Measurements from ENCODE around the gene IL3RA.
"Not testable (repeated sequence)": the region's sequence is repeated elsewhere in the genome, so short reads cannot be mapped to it uniquely, and the experiment has no call there.

Gene IL3RA

GRCh38 chrX:1332433-1332832, 4.2 kb upstream of the IL3RA start:
- DNase-seq = not testable (repeated sequence)

GRCh38 chrX:1334854-1335253, 1.7 kb upstream of the IL3RA start:
- DNase-seq = no peak

- DNase-seq = no peak
Measured at GRCh38 chrX:1336948-1337779, 579 bp downstream of the IL3RA start.

- DNase-seq = no peak
Measured at GRCh38 chrX:1341545-1342184, 5.1 kb downstream of the IL3RA start.

GRCh38 chrX:1349606-1350005, 13.0 kb downstream of the IL3RA start:
- not testable (repeated sequence) for DNase-seq

DNA sequence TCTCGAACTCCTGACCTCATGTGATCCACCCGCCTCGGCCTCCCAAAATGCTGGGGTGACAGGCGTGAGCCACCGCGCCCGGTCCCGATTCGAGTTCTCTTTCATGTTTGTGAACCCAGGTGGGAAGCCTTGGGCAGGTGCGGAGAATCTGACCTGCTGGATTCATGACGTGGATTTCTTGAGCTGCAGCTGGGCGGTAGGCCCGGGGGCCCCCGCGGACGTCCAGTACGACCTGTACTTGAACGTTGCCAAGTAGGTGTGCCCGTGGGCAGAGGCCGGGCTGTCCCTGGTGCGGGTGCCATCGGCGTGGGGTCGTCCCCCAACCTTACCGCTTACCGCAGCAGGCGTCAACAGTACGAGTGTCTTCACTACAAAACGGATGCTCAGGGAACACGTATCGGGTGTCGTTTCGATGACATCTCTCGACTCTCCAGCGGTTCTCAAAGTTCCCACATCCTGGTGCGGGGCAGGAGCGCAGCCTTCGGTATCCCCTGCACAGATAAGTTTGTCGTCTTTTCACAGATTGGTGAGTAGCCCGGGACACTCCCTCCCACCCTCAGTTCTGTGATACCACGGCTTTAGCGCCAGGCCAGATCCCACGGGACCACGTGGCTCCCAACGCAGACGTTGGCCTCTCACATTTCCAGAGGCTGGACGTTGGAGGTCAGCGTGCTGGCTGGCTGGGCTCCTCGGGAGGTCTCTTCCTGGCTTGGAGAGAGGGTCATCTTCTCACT, 15.6 kb downstream of the IL3RA start:
- DNase-seq = no peak

DNA sequence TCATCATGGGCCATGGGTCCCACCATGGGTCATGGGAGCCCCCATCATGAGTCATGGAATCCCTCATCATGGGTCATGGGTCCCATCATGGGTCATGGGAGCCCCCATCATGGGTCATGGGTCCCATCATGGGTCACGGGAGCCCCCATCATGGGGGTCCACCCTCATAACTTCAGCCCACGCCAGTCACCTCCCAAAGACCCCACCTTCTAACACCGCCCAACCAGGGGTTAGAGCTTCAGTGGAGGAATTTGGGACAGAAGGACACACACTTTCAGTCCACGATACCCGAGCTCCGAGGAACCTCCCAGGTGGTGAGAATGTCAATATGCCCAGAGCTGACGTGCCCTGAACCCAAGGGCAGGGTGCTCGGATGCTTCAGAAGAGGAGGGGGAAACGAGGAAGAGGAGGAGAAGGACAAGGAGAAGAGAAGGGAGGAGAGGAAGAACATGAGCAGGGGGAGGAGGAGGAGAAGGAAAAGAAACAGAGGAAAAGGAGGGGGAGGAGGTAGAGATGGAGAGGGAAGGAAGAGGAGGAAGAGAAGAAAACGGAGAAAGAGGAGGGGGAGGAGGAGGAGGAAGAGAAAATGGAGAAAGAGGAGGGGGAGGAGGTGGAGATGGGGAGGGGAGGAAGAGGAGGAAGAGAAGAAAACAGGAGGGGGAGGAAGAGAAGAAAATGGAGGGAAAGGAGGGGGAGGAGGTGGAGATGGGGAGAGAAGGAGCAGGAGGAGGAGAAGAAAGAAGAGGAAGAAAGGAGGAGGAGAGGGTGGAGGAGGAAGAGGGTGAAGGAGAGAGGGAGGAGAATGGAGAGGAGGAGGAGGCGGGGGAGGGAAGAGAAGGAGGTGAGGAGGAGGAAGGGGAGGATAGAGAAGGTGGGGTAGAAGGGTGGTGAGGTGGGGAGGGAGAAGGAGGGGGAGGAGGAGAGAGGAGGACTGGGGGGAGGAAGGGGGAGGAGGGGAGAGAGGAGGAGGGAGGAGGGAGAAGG, 17.7 kb downstream of the IL3RA start:
- DNase-seq = no peak

DNA sequence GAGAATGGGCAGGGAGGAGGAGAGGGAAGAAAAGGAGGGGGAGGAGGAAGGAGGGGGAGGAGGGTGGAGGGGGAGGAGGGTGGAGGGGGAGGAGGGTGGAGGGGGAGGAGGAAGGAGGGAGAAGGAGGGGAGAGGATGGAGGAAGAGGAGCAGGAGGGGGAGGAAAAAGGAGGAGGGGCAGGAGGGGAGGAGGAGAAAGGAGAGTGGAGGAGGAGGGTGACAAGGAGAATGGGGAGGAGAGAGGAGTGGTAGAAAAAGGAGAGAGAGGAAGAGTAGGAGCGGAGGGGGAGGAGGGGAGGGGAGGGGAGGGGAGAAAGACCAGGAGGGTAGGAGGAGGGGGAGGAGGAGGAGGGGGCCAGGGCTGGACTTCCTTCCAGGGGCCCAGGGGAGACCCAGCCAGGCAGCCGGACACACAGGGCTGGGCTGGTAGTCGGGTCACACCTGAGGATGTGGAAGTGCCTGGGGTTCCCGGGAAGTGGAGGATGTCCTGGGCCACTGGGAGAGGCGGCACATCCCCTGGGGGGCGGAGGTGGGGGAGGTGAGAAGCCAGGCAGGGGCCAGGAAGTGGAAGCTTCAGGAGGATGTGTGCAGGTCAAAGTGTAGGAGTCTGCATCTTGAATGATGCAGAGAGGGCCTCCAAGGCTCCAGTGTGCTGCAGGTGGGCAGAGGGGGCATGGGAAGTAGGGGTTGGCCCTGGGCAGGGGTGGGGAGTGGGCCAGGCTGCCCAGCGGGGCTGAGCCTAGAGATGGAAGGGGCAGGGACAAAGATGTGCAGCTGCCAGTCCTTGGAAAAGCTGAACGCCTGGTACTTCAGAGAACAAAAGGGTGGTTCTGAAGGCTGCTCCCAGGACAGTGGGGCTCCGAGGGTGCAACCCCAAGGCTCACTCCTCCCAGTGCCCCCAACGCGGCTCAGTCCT, 18.8 kb downstream of the IL3RA start:
- DNase-seq = no peak

DNA sequence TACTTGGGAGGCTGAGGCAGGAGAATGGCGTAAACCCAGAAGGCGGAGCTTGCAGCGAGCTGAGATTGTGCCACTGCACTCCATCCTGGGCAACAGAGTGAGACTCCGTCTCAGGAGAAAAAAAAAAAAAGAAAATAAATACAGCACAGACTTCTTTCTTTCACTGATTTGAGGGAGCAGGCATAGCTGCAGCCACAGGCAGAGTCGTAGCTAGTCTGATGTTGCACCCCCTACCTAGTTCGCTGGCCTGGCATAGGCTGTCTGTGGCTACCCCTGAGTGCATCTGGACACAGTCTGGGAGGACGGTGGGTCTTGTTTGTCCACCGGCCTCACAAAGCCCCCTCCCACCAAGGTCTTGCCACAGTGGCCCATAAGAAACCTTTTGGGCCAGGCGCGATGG, 21.4 kb downstream of the IL3RA start:
- DNase-seq = no peak

DNA sequence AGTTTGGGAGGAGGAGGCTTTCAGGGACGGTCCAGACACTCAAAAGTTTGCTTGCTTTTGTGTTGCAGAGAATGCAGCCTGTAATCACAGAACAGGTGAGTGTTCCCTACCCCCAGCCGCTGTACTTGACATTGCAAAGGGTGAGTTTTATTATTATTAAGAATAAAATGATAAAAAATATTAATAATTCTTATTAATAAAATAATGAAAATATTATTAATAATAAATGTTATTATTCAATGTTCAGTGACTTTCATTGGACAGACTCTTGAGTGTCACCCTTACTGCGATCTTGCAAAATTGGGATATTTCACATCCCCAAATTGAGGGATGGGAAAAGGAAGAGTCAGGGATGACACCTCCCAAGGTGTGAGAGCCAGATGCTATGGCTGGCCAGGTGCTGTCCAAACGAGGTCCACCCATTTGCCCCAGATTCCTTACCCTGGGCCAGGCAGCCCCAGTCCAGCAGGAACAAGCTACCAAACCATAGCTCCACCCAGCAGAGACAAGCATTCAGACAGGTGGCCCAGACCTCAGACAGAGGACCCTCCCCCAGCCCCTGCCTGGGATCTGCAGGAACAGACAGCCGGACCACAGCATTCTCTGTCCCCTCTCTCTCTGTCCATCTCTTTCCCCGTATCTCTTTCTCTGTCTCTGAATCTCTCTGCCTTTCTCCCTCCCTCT, 22.4 kb downstream of the IL3RA start:
- no peak for DNase-seq

GRCh38 chrX:1359477-1359873, 22.9 kb downstream of the IL3RA start:
- DNase-seq = no peak

DNA sequence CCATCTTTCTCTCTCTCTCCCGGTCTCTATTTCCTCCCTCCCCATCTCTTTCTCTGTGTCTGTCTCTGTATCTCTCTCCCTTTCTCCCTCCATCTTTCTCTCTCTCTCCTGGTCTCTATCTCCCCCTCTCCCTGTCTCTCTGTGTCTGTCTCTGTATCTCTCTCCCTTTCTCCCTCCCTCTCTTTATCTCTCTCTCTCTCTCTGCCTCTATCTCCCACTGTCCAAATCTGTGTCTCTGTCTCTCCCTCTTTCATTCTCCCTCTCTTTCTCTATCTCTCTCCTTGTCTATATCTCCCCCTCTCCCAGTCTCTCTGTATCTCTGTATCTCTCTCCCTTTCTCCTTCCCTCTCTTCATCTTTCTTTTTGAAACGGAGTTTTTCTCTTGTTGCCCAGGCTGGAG, 23.6 kb downstream of the IL3RA start:
- DNase-seq = no peak

- DNase-seq = no peak
Measured at GRCh38 chrX:1361275-1361674, 24.7 kb downstream of the IL3RA start.

GRCh38 chrX:1361910-1362309, 25.3 kb downstream of the IL3RA start:
- DNase-seq = no peak

DNA sequence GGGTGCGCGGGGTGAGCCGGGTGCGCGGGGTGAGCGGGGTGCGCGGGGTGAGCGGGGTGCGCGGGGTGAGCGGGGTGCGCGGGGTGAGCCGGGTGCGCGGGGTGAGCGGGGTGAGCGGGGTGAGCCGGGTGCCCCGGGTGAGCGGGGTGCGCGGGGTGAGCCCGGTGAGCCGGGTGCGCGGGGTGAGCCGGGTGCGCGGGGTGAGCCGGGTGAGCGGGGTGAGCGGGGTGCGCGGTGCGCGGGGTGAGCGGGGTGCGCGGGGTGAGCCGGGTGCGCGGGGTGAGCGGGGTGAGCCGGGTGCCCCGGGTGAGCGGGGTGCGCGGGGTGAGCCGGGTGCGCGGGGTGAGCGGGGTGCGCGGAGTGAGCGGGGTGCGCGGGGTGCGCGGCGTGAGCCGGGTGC, 29.8 kb downstream of the IL3RA start:
- DNase-seq = not testable (repeated sequence)

GRCh38 chrX:1368385-1368698, 31.8 kb downstream of the IL3RA start:
- DNase-seq = no peak

DNA sequence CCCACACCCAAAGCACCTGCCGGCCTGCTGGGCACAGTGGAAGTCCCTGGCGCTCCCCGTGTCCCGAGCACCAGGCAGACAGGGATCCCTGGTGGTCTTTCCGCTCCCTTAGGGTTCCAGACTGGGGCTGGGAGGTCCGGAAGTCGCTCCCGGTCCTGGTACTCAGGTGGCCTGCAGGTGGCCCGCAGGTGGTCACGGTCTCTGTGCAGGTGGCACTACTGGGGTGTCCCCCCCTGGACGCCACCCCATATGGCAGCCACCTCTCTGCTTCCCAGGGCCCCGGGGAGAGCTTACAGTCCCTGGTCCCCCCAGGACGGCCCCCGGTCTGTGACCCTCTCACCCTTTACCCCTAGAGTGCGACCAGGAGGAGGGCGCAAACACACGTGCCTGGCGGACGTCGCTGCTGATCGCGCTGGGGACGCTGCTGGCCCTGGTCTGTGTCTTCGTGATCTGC, 41.7 kb downstream of the IL3RA start:
- DNase-seq = no peak

- no peak for DNase-seq
Measured at GRCh38 chrX:1380672-1381233, 44.2 kb downstream of the IL3RA start.

- DNase-seq = no peak
Measured at GRCh38 chrX:1384658-1385252, 48.2 kb downstream of the IL3RA start.
